Astrocyte (in vitro differentiated cells and primary cell): ENCODE results near the gene RGS9. TPM values are rescaled to one million over a fixed set of nuclear protein-coding genes. Genes with fewer than 3 reads are reported as not detected.
"Not testable (repeated sequence)": the region's sequence is repeated elsewhere in the genome, so short reads cannot be mapped to it uniquely, and the experiment has no call there.

Source experiments
- DNase-seq: peaks from one replicate; pipeline ENCODE4 v3.0.0-alpha.2; 2010; ENCODE audit warnings: low read depth
- FAIRE-seq: peaks from 2 replicates; lab custom pipeline; 2011; peaks lifted over from hg19 to GRCh38; lab: Jason Lieb, UNC
- H2AFZ ChIP-seq: 2 replicates; pipeline ENCODE4 v1.6.0; 2012; ENCODE audit warnings: low read depth, low read length, inconsistent platforms
- H3K27ac ChIP-seq: 2 replicates; pipeline ENCODE4 v1.5.1; 2011; ENCODE audit warnings: low read depth, low read length, inconsistent platforms
- H3K27me3 ChIP-seq: 2 replicates; pipeline ENCODE4 v1.6.0; 2011; ENCODE audit warnings: low read length, inconsistent platforms; ENCODE audit not compliant: insufficient read depth
- H3K36me3 ChIP-seq: 2 replicates; pipeline ENCODE4 v1.5.1; 2011; ENCODE audit warnings: low read length, inconsistent platforms; ENCODE audit not compliant: insufficient read depth
- H3K4me1 ChIP-seq: 2 replicates; pipeline ENCODE4 v1.5.1; 2011; ENCODE audit warnings: low read length, inconsistent platforms; ENCODE audit not compliant: insufficient read depth
- H3K4me2 ChIP-seq: 2 replicates; pipeline ENCODE4 v1.6.0; 2012; ENCODE audit warnings: low read length, inconsistent platforms
- H3K4me3 ChIP-seq: 2 replicates; pipeline ENCODE4 v1.5.1; 2011; ENCODE audit warnings: low read depth, mild to moderate bottlenecking, low read length, inconsistent platforms; ENCODE audit not compliant: insufficient read depth
- H3K79me2 ChIP-seq: 2 replicates; pipeline ENCODE4 v1.6.0; 2012; ENCODE audit warnings: mild to moderate bottlenecking, low read length, inconsistent platforms; ENCODE audit not compliant: insufficient read depth
- H3K9ac ChIP-seq: 2 replicates; pipeline ENCODE4 v1.6.0; 2012; ENCODE audit warnings: mild to moderate bottlenecking, low read length, inconsistent platforms
- H3K9me3 ChIP-seq: 2 replicates; pipeline ENCODE4 v1.5.1; 2012; ENCODE audit warnings: low read depth, mild to moderate bottlenecking, low read length, inconsistent platforms; ENCODE audit not compliant: insufficient read depth
- H4K20me1 ChIP-seq: 2 replicates; pipeline ENCODE4 v1.6.0; 2012; ENCODE audit warnings: low read length, inconsistent platforms; ENCODE audit not compliant: insufficient read depth
- H3K27ac Mint-ChIP-seq: one replicate; pipeline ENCODE4 v1.8.0; 2021; ENCODE audit warnings: mild to moderate bottlenecking, mixed read lengths; ENCODE audit not compliant: unreplicated experiment
- H3K27me3 Mint-ChIP-seq: one replicate; pipeline ENCODE4 v1.8.0; 2021; ENCODE audit warnings: low read depth, mixed read lengths; ENCODE audit not compliant: unreplicated experiment
- H3K36me3 Mint-ChIP-seq: one replicate; pipeline ENCODE4 v1.8.0; 2021; ENCODE audit warnings: low read depth, mixed read lengths; ENCODE audit not compliant: unreplicated experiment
- H3K4me1 Mint-ChIP-seq: one replicate; pipeline ENCODE4 v1.8.0; 2021; ENCODE audit warnings: low read depth, mixed read lengths; ENCODE audit not compliant: unreplicated experiment
- H3K4me3 Mint-ChIP-seq: one replicate; pipeline ENCODE4 v1.8.0; 2021; ENCODE audit warnings: mild to moderate bottlenecking, moderate library complexity, mixed read lengths; ENCODE audit not compliant: unreplicated experiment
- H3K9me3 Mint-ChIP-seq: one replicate; pipeline ENCODE4 v1.8.0; 2021; ENCODE audit warnings: mild to moderate bottlenecking, mixed read lengths; ENCODE audit not compliant: unreplicated experiment
- EZH2 ChIP-seq: IDR thresholded peaks from 2 replicates; pipeline ENCODE4 v1.6.1; 2012; ENCODE audit warnings: mild to moderate bottlenecking, low read length, inconsistent platforms; ENCODE audit not compliant: insufficient read depth
- total RNA-seq: library from RNA; stranded (reverse); gene quantifications from 2 replicates; pipeline ENCODE4 v1.2.1, GENCODE V29; 2021
- TF ChIP-seq, protein P1 (sequence below): IDR thresholded peaks from 2 replicates; pipeline ENCODE4 v1.5.1; 2011; ENCODE audit warnings: low read depth, mild to moderate bottlenecking, inconsistent platforms, low read length, moderate library complexity; ENCODE audit not compliant: insufficient read depth

RGS9 gene
- total RNA-seq, 1 donor from 2014 or later, result 9.4 TPM

DNA sequence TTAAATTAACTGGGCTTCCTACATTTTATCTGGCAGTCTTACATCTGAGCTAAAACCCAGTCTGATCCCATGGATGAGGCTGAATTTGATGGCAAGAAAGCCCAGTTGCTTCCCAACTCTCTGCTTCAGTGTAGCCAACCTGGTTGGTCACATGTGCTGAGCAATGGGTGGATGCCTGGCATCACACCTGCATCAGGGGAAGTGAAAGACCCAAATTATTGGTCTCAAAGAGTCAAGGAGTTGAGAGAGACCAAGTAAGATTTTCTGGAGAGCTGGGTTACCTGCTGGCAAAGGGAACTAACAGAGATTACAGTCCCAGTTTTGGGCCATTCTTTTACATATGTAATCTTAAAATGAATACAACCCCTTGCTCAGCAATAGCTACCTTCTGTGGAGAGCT lies 38.8 kb downstream of the RGS9 start:
- Mint-ChIP-seq H3K9me3 (no peaks in the 10 kb centered on the region), H3K4me3 (no peak overlapping the region), H3K4me1 (peaks cover 33% of the 10 kb centered on the region), H3K36me3 (peaks cover 12% of the 10 kb centered on the region), H3K27ac (no peak overlapping the region), H3K27me3 (no peaks in the 10 kb centered on the region)
- no peak overlapping the region for H3K27ac ChIP-seq
- H3K4me2 ChIP-seq, result no peak overlapping the region
- no peaks in the 10 kb centered on the region for H4K20me1 ChIP-seq
- H2AFZ ChIP-seq, result no peak overlapping the region
- H3K9ac ChIP-seq, result no peak overlapping the region
- H3K4me3 ChIP-seq, result no peak overlapping the region
- no peak for DNase-seq
- H3K36me3 ChIP-seq, result no peaks in the 10 kb centered on the region
- peaks cover 12% of the 10 kb centered on the region for H3K4me1 ChIP-seq
- FAIRE-seq, result no peak
- H3K9me3 ChIP-seq, result peaks cover 3% of the 10 kb centered on the region
- no peaks in the 10 kb centered on the region for H3K27me3 ChIP-seq
- H3K79me2 ChIP-seq, result no peaks in the 10 kb centered on the region
- TF ChIP-seq, protein P1, sequence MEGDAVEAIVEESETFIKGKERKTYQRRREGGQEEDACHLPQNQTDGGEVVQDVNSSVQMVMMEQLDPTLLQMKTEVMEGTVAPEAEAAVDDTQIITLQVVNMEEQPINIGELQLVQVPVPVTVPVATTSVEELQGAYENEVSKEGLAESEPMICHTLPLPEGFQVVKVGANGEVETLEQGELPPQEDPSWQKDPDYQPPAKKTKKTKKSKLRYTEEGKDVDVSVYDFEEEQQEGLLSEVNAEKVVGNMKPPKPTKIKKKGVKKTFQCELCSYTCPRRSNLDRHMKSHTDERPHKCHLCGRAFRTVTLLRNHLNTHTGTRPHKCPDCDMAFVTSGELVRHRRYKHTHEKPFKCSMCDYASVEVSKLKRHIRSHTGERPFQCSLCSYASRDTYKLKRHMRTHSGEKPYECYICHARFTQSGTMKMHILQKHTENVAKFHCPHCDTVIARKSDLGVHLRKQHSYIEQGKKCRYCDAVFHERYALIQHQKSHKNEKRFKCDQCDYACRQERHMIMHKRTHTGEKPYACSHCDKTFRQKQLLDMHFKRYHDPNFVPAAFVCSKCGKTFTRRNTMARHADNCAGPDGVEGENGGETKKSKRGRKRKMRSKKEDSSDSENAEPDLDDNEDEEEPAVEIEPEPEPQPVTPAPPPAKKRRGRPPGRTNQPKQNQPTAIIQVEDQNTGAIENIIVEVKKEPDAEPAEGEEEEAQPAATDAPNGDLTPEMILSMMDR, result no peak
- no peak for TF ChIP-seq EZH2

DNA sequence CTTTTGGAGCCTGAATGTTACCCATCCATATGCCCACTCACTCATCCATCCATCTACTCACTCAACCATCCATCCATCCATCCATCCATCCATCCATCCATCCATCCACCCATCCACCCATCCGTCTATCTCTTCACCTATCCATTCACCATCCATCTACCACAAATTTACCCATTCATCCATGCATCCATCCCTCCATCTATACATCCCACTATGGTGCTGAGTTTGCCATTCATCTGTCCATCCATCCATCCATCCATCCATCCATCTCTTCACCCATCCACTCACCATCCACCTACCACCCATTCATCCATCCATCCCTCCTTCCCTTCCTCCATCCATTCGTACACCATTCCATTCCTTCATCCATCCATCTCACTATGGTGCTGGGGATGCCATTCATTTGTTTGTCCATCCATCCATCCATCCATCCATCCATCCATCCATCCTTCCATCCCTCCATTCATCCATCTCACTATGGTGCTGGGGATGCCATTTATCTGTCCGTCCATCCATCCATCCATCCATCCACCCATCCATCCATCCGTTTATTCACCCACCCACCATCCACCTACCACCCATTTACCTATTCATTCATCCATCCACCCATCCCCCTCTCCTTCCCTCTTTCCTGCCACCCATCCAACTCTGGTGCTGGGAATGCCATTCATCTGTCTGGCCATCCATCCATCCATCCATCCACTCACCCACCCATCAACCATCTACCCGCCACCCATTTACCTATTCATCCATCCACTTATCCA lies 39.7 kb downstream of the RGS9 start:
- no peak overlapping the region for H2AFZ ChIP-seq
- TF ChIP-seq EZH2, result no peak
- TF ChIP-seq, protein P1, result no peak
- Mint-ChIP-seq H3K27ac (no peak overlapping the region), H3K27me3 (no peaks in the 10 kb centered on the region), H3K4me3 (no peak overlapping the region), H3K36me3 (peaks cover 4% of the 10 kb centered on the region), H3K4me1 (peaks cover 36% of the 10 kb centered on the region), H3K9me3 (no peaks in the 10 kb centered on the region)
- DNase-seq (no peak), FAIRE-seq (no peak)
- H3K9ac ChIP-seq, result no peak overlapping the region
- H3K9me3 ChIP-seq, result peaks cover 3% of the 10 kb centered on the region
- no peaks in the 10 kb centered on the region for H4K20me1 ChIP-seq
- H3K27me3 ChIP-seq, result no peaks in the 10 kb centered on the region
- peaks cover 10% of the 10 kb centered on the region for H3K4me1 ChIP-seq
- H3K27ac ChIP-seq, result no peak overlapping the region
- no peaks in the 10 kb centered on the region for H3K79me2 ChIP-seq
- no peak overlapping the region for H3K4me2 ChIP-seq
- no peaks in the 10 kb centered on the region for H3K36me3 ChIP-seq
- no peak overlapping the region for H3K4me3 ChIP-seq

DNA sequence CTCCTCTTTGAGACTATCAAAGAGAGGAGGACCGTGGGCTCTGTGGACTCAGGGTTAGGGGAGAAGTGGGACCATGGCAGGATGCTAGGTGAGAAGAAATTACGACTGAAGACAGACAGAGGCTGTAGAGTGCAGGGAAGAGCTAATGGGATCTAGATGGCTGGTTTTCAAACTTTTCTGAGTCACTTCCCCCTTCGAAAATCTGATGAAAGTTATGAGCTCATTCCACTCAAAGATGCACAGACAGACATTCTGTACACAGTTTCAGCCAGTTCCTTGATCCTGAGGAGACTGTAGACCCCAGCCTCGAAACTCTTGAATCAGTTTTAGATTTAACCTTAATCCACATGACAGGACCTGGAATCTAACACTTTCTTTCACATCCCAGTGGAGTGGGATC lies 40.7 kb downstream of the RGS9 start:
- Histone ChIP-seq H3K27ac (no peak overlapping the region), H3K4me1 (peaks cover 10% of the 10 kb centered on the region), H3K27me3 (no peaks in the 10 kb centered on the region), H3K9ac (no peak overlapping the region), H2AFZ (no peak overlapping the region), H3K9me3 (peaks cover 3% of the 10 kb centered on the region), H4K20me1 (no peaks in the 10 kb centered on the region), H3K36me3 (no peaks in the 10 kb centered on the region), H3K79me2 (no peaks in the 10 kb centered on the region), H3K4me3 (no peak overlapping the region), H3K4me2 (peak overlapping the region; percentile 38)
- Mint-ChIP-seq H3K4me1 (peaks cover 40% of the 10 kb centered on the region), H3K27me3 (no peaks in the 10 kb centered on the region), H3K36me3 (peaks cover 4% of the 10 kb centered on the region), H3K9me3 (no peaks in the 10 kb centered on the region), H3K4me3 (no peak overlapping the region), H3K27ac (peak overlapping the region; percentile 75)
- peak; percentile 59 for DNase-seq
- no peak for TF ChIP-seq EZH2
- TF ChIP-seq, protein P1, result no peak
- peak; percentile 65 for FAIRE-seq

DNA sequence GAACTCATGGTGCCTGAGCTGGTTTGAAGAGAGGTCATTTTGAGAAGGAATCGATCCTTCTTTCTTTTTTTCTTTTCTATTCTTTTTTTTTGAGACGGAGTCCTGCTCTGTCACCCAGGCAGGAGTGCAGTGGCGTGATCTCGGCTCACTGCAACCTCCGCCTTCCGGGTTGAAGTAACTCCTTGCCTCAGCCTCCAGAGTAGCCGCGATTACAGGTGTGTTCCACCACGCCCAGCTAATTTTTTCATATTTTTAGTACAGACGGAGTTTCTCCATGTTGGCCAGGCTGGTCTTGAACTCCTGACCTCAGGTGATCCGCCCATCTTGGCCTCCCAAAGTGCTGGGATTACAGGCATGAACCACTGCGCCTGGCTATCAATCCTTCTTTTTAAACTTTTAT lies 43.1 kb downstream of the RGS9 start:
- not testable (repeated sequence) for H3K27me3 Mint-ChIP-seq, H3K36me3 Mint-ChIP-seq, H3K36me3 ChIP-seq, H2AFZ ChIP-seq, H3K4me2 ChIP-seq, H3K4me3 ChIP-seq, DNase-seq, H3K4me3 Mint-ChIP-seq, H3K9me3 ChIP-seq, H3K27me3 ChIP-seq, H3K9me3 Mint-ChIP-seq, FAIRE-seq, H4K20me1 ChIP-seq, H3K79me2 ChIP-seq, H3K27ac ChIP-seq, H3K9ac ChIP-seq
- H3K4me1 Mint-ChIP-seq, result peaks cover 53% of the 10 kb centered on the region
- peak overlapping the region; percentile 81 for H3K27ac Mint-ChIP-seq
- H3K4me1 ChIP-seq, result peaks cover 16% of the 10 kb centered on the region
